K562 (cell line): ENCODE measurements around the gene AK4. TPM values are rescaled to one million over a fixed set of nuclear protein-coding genes. Genes with fewer than 3 reads are reported as not detected.

Experiments used
- ATAC-seq: fragments of 200-7000 bp; cut with Tn5 transposase; 3 replicates; pipeline ENCODE4 v1.9.1; 2020; ENCODE audit warnings: moderate library complexity
- BruUV-seq: library from RNA; stranded (reverse); fragments of 400-500 nt; replicated peaks from 2 replicates; lab custom pipeline; 2021; lab: Mats Ljungman, UMichigan
- CTCF ChIA-PET: fragments of 300-600 bp; formaldehyde crosslinking; extraction: SDS; loops from one replicate; lab custom pipeline; 2021; ENCODE audit warnings: low intra/inter-chr PET ratio; lab: Yijun Ruan, JAX
- POLR2A ChIA-PET: fragments of 300-600, 350-650 bp; sonication (Branson Sonifier 250); formaldehyde crosslinking; extraction: SDS; loops from one replicate; lab custom pipeline; 2021; ENCODE audit warnings: antibody characterized with exemption, inconsistent platforms; lab: Yijun Ruan, JAX
- DNase-seq, 4 experiments: peaks; one replicate each; pipeline versions ENCODE4 v3.0.0 to v3.0.0-alpha.2; 2011 to 2018; ENCODE audit warnings: low spot score in 3 of 4, mixed read lengths in 3 of 4; ENCODE audit errors: extremely low read depth in 1 of 4
- FAIRE-seq: peaks from 2 replicates; lab custom pipeline; 2011; peaks lifted over from hg19 to GRCh38; lab: Jason Lieb, UNC
- H2AFZ ChIP-seq: 2 replicates; pipeline ENCODE4 v1.6.0; 2011; ENCODE audit warnings: low read depth, low read length, control low read depth, inconsistent platforms
- H3K27ac ChIP-seq: fragments of 200-600 bp; 3 replicates; pipeline ENCODE4 v1.8.0; 2011; ENCODE audit warnings: low read depth, mild to moderate bottlenecking, control low read depth, inconsistent platforms, low read length, moderate library complexity, mixed read lengths; ENCODE audit errors: extremely low read depth
- H3K27me3 ChIP-seq, 2 experiments: fragments of 300-600 bp in 1 of 2; 2 replicates in 1 of 2; 3 replicates in 1 of 2; pipeline versions ENCODE4 v1.6.0 to v1.8.0; 2011; ENCODE audit warnings: inconsistent platforms in 2 of 2, low read length in 2 of 2, mild to moderate bottlenecking in 1 of 2, mixed read lengths in 1 of 2, moderate library complexity in 1 of 2; ENCODE audit not compliant: control insufficient read depth in 2 of 2, insufficient read depth in 2 of 2
- H3K36me3 ChIP-seq: fragments of 300-600 bp; 3 replicates; pipeline ENCODE4 v1.8.0; 2011; ENCODE audit warnings: mild to moderate bottlenecking, low read length, inconsistent platforms; ENCODE audit not compliant: control insufficient read depth, insufficient read depth
- H3K4me1 ChIP-seq, 2 experiments: fragments of 200-600 bp in 1 of 2; replicated peaks in 1 of 2; 2 replicates in 1 of 2; 3 replicates in 1 of 2; pipeline versions ENCODE4 v1.5.1 to v1.8.0; 2011; ENCODE audit warnings: inconsistent platforms in 2 of 2, low read length in 2 of 2, mild to moderate bottlenecking in 1 of 2, mixed read lengths in 1 of 2, moderate library complexity in 1 of 2; ENCODE audit not compliant: control insufficient read depth in 2 of 2, insufficient read depth in 2 of 2
- H3K4me2 ChIP-seq: 2 replicates; pipeline ENCODE4 v1.6.1; 2011; ENCODE audit warnings: low read length, control low read depth, inconsistent platforms, mixed read lengths; ENCODE audit not compliant: insufficient read depth
- H3K4me3 ChIP-seq: fragments of 200-600 bp; sonication (generic), shearing (Covaris generic); 2 replicates; pipeline ENCODE4 v1.5.1; 2016; ENCODE audit warnings: control low read depth, inconsistent platforms
- H3K79me2 ChIP-seq: fragments of 200-600 bp; 3 replicates; pipeline ENCODE4 v1.8.0; 2011; ENCODE audit warnings: low read length, inconsistent platforms; ENCODE audit not compliant: control insufficient read depth, insufficient read depth
- H3K9ac ChIP-seq, 2 experiments: 2 replicates each; pipeline versions ENCODE4 v1.6.0 to v1.6.1; 2011; ENCODE audit warnings: low read depth in 2 of 2, low read length in 2 of 2, control low read depth in 1 of 2, inconsistent platforms in 1 of 2, mild to moderate bottlenecking in 1 of 2, mixed read lengths in 1 of 2; ENCODE audit not compliant: insufficient read depth in 1 of 2
- H3K9me1 ChIP-seq: one replicate; pipeline ENCODE4 v1.6.0; 2011; ENCODE audit warnings: inconsistent platforms, mild to moderate bottlenecking, low read length, moderate library complexity; ENCODE audit not compliant: control insufficient read depth, insufficient read depth
- H3K9me3 ChIP-seq: replicated peaks from 2 replicates; pipeline ENCODE4 v1.5.1; 2011; ENCODE audit warnings: low read depth, low read length, inconsistent platforms; ENCODE audit not compliant: control insufficient read depth, insufficient read depth
- H4K20me1 ChIP-seq: replicated peaks from 2 replicates; pipeline ENCODE4 v1.6.1; 2011; ENCODE audit warnings: low read length, inconsistent platforms, mixed read lengths; ENCODE audit not compliant: control insufficient read depth, insufficient read depth
- ARID3A ChIP-seq: IDR thresholded peaks from 2 replicates; pipeline ENCODE4 v1.6.1; 2012; ENCODE audit warnings: low read depth, low read length, improper control_type of control experiment, borderline replicate concordance
- CEBPG ChIP-seq, 3 experiments: fragments of 200-800 bp in 1 of 3; sonication (Bioruptor generic) in 1 of 3; sonication (generic) in 1 of 3; formaldehyde crosslinking in 1 of 3; IDR thresholded peaks in 2 of 3; conservative IDR thresholded peaks in 1 of 3; 2 replicates each; pipeline versions ENCODE4 v1.6.1 to v1.8.0; 2016 to 2022; ENCODE audit warnings: missing compliant biosample characterization in 2 of 3, missing genetic modification characterization in 2 of 3, mild to moderate bottlenecking in 1 of 3, missing genetic modification reagents in 1 of 3
- CTBP1 ChIP-seq: fragments of 450-650 bp; IDR thresholded peaks from 2 replicates; pipeline ENCODE4 v1.6.1; 2016; ENCODE audit warnings: borderline replicate concordance
- L3MBTL2 ChIP-seq: fragments of 450-650 bp; IDR thresholded peaks from 2 replicates; pipeline ENCODE4 v1.6.1; 2016; ENCODE audit warnings: mild to moderate bottlenecking, moderate library complexity
- MAZ ChIP-seq, 2 experiments: fragments of 450-650 bp in 1 of 2; sonication (generic) in 1 of 2; formaldehyde crosslinking; IDR thresholded peaks in 1 of 2; conservative IDR thresholded peaks in 1 of 2; 2 replicates each; pipeline versions ENCODE4 v1.4.0 to v1.5.0; 2020; ENCODE audit warnings: mild to moderate bottlenecking in 1 of 2, missing genetic modification reagents in 1 of 2
- MYC ChIP-seq, 2 experiments: fragments of 250-450 bp in 1 of 2; sonication (Bioruptor Pico) in 1 of 2; IDR thresholded peaks; 2 replicates each; pipeline versions ENCODE4 v1.5.1 to v1.6.1; 2012 to 2021; ENCODE audit warnings: low read depth in 2 of 2, borderline replicate concordance in 1 of 2, improper control_type of control experiment in 1 of 2, low read length in 1 of 2, mild to moderate bottlenecking in 1 of 2, moderate library complexity in 1 of 2
- NBN ChIP-seq: fragments of 450-650 bp; IDR thresholded peaks from 2 replicates; pipeline ENCODE4 v1.6.1; 2016; ENCODE audit warnings: low read depth, mild to moderate bottlenecking
- PURB ChIP-seq: sonication (generic); formaldehyde crosslinking; IDR thresholded peaks from 2 replicates; pipeline ENCODE4 v1.9.0; 2021; ENCODE audit warnings: low read depth, mild to moderate bottlenecking, missing genetic modification reagents
- RAD21 ChIP-seq, 2 experiments: fragments of 250-450 bp in 1 of 2; fragments of 450-650 bp in 1 of 2; sonication (Bioruptor Pico) in 1 of 2; formaldehyde crosslinking in 1 of 2; IDR thresholded peaks in 1 of 2; conservative IDR thresholded peaks in 1 of 2; 2 replicates each; pipeline versions ENCODE4 v1.4.0 to v1.8.0; 2020 to 2022; ENCODE audit warnings: mild to moderate bottlenecking in 2 of 2, moderate library complexity in 1 of 2
- SAFB2 ChIP-seq: fragments of 200-400 bp; formaldehyde crosslinking; IDR thresholded peaks from 2 replicates; pipeline ENCODE4 v1.6.1; 2018; ENCODE audit warnings: borderline replicate concordance, low read length, low read depth, moderate library complexity; ENCODE audit not compliant: severe bottlenecking
- SMC3 ChIP-seq: conservative IDR thresholded peaks from 2 replicates; pipeline ENCODE4 v1.6.1; 2011; ENCODE audit warnings: low read depth, low read length, improper control_type of control experiment; ENCODE audit not compliant: insufficient read depth
- ZFP91 ChIP-seq: sonication (generic); formaldehyde crosslinking; IDR thresholded peaks from 2 replicates; pipeline ENCODE4 v1.8.0; 2022; ENCODE audit warnings: mild to moderate bottlenecking, missing genetic modification reagents
- WGBS: fragments of 100-300 bp; shearing (Covaris generic); methylation state at CpG from one replicate; pipeline ENCODE4 v1.1.6; 2016; ENCODE audit warnings: low coverage, mixed read lengths; ENCODE audit not compliant: insufficient coverage; ENCODE audit errors: missing lambda C conversion rate; 5-methylcytosine and 5-hydroxymethylcytosine counted together
- in situ Hi-C: fragments of 300-500 bp; cut with MboI; formaldehyde crosslinking; loops from 4 replicates; pipeline ENCODE4 v1.15.0; 2018; ENCODE audit warnings: inconsistent platforms, mixed read lengths
- intact Hi-C: fragments of 100-400 bp; cut with micrococcal nuclease; formaldehyde crosslinking; loops from 2 replicates; pipeline ENCODE4 v1.14.2; 2022
- polyA plus RNA-seq, 8 experiments: library from polyadenylated mRNA; depleted of rRNA in 4 of 8; stranded (reverse) in 5 of 8; unstranded in 3 of 8; fragments of >200 nt; fragmentation: Nextera tagmentation in 2 of 8; fragmentation: Illumina TruSeq in 1 of 8; extraction: Ambion mirVana in 2 of 8; extraction: Trizol in 1 of 8; gene quantifications; 2 replicates each; pipeline versions ENCODE4 v1.2.1 to v1.2.3, GENCODE V29; 2011 to 2014; ENCODE audit warnings: inconsistent platforms in 1 of 8, missing spikeins in 1 of 8
- total RNA-seq, 7 experiments: library from RNA; depleted of rRNA in 6 of 7; stranded (reverse); fragments of >200 nt in 6 of 7; fragmentation: Illumina TruSeq in 2 of 7; extraction: Trizol in 2 of 7; gene quantifications; 2 replicates each; pipeline versions ENCODE4 v1.2.1 to v1.2.3, GENCODE V29; 2011 to 2021; ENCODE audit warnings: low replicate concordance in 1 of 7

AK4 gene
- total and polyA plus RNA-seq, 9 of the 15 experiments (the other 6 are each of a cell fraction or from before 2014, with no cell fraction given): 10.4 to 96.6 (median 21.5) TPM

GRCh38 chr1:65208563-65208973, 60.6 kb downstream of the AK4 start (continued):
- no peak for TF ChIP-seq SAFB2

- no peaks in the 10 kb centered on the region for H4K20me1 ChIP-seq
- DNase-seq (peak; percentile 72 to 78 (median 75)), FAIRE-seq (peak; percentile 94), ATAC-seq (peak; percentile 92)
- H3K27me3 ChIP-seq: no peaks in the 10 kb centered on the region
- H2AFZ ChIP-seq: peak overlapping the region; percentile 75
- 5% methylated on average over 6 of the region's 6 CpGs for WGBS
- peaks cover 4% of the 10 kb centered on the region; the same call in 2 of the 3 replicates for H3K79me2 ChIP-seq
- ChIA-PET CTCF (interaction anchor here (0.6 to 2.2 kb wide), 4 partner anchors 135 to 149 kb away, joined by 3 to 9 read pairs (median 3); no protein-coding TSS in a partner anchor), POLR2A (interaction anchor here (1.3 to 1.6 kb wide), 5 partner anchors 10 to 35 kb away, joined by 5 to 6 read pairs (median 5); no protein-coding TSS in a partner anchor)
- no peaks in the 10 kb centered on the region for H3K9me1 ChIP-seq
- intact Hi-C loops: loop anchor here (1.0 to 5.0 kb wide), 2 partner anchors 62 to 149 kb away; partner anchors contain the start of gene AK4
- H3K4me1 ChIP-seq: peaks cover 5 to 8% of the 10 kb centered on the region in 2 experiments; a peak in 3 of 5 replicates
- H3K4me3 ChIP-seq: no peak overlapping the region
- H3K9me3 ChIP-seq: no peaks in the 10 kb centered on the region
- in situ Hi-C loops: loop anchor here (25.0 kb wide), 1 partner anchor 728 kb away; no protein-coding TSS in a partner anchor
- peak overlapping the region in 1 of 2 experiments; percentile 48; a peak in 1 of 4 replicates for H3K9ac ChIP-seq
- no peaks in the 10 kb centered on the region; the same call in 2 of the 3 replicates for H3K36me3 ChIP-seq
- no TSS peak for BruUV-seq
- peak overlapping the region; percentile 45 for H3K4me2 ChIP-seq
- no peak overlapping the region; the same call in 2 of the 3 replicates for H3K27ac ChIP-seq
- TF ChIP-seq MYC (IDR thresholded peaks at IDR 0.05; ENCODE audit: low read depth, low read length): 0 out of 2 replicates have a peak, but pooled peaks have one; percentile 9
- no peak for TF ChIP-seq MYC (CRISPR knock-in tag; IDR thresholded peaks at IDR 0.05; ENCODE audit: borderline replicate concordance, low read depth)
- peak; percentile 37; the same call in 1 of the 2 replicates for TF ChIP-seq NBN
- TF ChIP-seq CTBP1: peak; percentile 16; the same call in 1 of the 2 replicates
- TF ChIP-seq MAZ (CRISPR knock-in tag; conservative IDR thresholded peaks at IDR 0.05 in 1 of 2, IDR thresholded peaks at IDR 0.05 in 1 of 2): peak in 1 of 2 experiments; percentile 38; a peak in 1 of 4 replicates
- TF ChIP-seq RAD21 (CRISPR knock-in tag; conservative IDR thresholded peaks at IDR 0.05 in 1 of 2, IDR thresholded peaks at IDR 0.05 in 1 of 2): peak; percentile 71 to 84
- no peak for TF ChIP-seq PURB (CRISPR knock-in tag)
- TF ChIP-seq L3MBTL2: 0 out of 2 replicates have a peak, but pooled peaks have one; percentile 30
- peak; percentile 47; the same call in 1 of the 2 replicates for TF ChIP-seq SMC3
- TF ChIP-seq ARID3A: peak; percentile 72; the same call in 1 of the 2 replicates
- TF ChIP-seq ZFP91 (CRISPR knock-in tag): no peak
- TF ChIP-seq CEBPG (CRISPR knock-in tag; IDR thresholded peaks at IDR 0.05): no peak
- TF ChIP-seq CEBPG (tag; conservative IDR thresholded peaks at IDR 0.05 in 1 of 2, IDR thresholded peaks at IDR 0.05 in 1 of 2): no peak
Observed at GRCh38 chr1:65209005-65209885, 61.2 kb downstream of the AK4 start.
